Measurements from ENCODE around the gene SKOR1.

The SKOR1 gene

GRCh38 chr15:67805008-67805665, 20.2 kb upstream of the SKOR1 start:
- no peak for DNase-seq (ENCODE audit: low read depth in 1 of 2, low spot score in 1 of 2)
- Histone ChIP-seq H3K27me3 (ENCODE audit: insufficient read depth, poor library complexity, severe bottlenecking) (no peaks in the 10 kb centered on the region), H3K4me3 (replicated peaks; ENCODE audit: insufficient read depth, low read length) (no peak overlapping the region), H3K27ac (replicated peaks) (no peak overlapping the region)
- TF ChIP-seq GABPA (IDR thresholded peaks at IDR 0.05; ENCODE audit: low read depth) (no peak), REST (IDR thresholded peaks at IDR 0.05; ENCODE audit: insufficient replicate concordance, low read depth) (no peak), POLR2AphosphoS5 (IDR thresholded peaks at IDR 0.05; ENCODE audit: low read depth) (no peak), SPI1 (IDR thresholded peaks at IDR 0.05; ENCODE audit: borderline replicate concordance, low read depth) (no peak)
- TF ChIP-seq, protein P1, sequence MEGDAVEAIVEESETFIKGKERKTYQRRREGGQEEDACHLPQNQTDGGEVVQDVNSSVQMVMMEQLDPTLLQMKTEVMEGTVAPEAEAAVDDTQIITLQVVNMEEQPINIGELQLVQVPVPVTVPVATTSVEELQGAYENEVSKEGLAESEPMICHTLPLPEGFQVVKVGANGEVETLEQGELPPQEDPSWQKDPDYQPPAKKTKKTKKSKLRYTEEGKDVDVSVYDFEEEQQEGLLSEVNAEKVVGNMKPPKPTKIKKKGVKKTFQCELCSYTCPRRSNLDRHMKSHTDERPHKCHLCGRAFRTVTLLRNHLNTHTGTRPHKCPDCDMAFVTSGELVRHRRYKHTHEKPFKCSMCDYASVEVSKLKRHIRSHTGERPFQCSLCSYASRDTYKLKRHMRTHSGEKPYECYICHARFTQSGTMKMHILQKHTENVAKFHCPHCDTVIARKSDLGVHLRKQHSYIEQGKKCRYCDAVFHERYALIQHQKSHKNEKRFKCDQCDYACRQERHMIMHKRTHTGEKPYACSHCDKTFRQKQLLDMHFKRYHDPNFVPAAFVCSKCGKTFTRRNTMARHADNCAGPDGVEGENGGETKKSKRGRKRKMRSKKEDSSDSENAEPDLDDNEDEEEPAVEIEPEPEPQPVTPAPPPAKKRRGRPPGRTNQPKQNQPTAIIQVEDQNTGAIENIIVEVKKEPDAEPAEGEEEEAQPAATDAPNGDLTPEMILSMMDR (IDR thresholded peaks at IDR 0.05; ENCODE audit: insufficient read depth, low read length) = no peak

DNA sequence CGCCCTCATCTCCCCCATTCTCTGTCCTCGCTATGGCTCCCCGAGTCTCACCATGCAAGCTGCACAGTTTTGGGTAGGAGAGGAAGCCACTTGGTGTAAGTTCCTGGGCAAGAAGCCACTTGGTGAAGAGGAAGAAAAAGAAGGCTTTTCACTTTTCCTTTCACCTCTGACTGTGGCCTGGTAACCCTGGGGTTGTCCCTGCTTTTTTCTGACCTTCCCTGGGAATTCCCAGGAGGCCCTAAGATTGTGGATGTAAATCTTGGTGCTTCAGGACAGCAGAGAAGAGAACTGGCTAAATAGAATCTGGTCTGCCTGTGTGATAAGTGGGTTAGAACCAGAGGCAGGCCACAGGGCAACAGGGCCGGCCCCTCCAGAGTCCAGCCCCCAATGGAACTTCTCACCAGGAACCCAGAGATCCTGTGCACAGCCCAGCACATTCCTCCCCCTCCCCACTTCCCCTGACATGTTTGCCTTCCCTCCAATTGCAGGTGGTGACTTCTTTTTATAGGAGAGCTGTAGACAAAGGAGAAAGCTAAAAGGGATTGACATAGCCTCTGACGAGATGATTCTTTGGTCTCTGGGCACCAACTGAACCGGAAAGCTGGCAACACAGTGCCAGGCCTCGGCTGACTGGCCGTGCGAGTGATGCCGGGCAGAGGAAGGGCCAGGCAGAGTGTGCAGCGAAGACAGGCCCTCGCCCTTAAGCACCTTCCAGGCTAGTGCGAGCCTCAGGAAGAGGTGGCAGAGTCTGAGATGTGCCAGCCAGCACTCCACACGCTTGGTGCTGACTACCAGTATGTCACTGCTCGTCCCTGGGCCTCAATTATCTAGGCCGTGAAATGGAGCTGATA, 19.4 kb upstream of the SKOR1 start:
- DNase-seq (ENCODE audit: low read depth in 1 of 2, low spot score in 1 of 2) = no peak

More for the DNA sequence above, 19.4 kb upstream of the SKOR1 start:
- Histone ChIP-seq H3K27ac (replicated peaks) (no peak overlapping the region), H3K4me3 (replicated peaks; ENCODE audit: insufficient read depth, low read length) (no peak overlapping the region), H3K27me3 (ENCODE audit: insufficient read depth, poor library complexity, severe bottlenecking) (no peaks in the 10 kb centered on the region)
- TF ChIP-seq GABPA (IDR thresholded peaks at IDR 0.05; ENCODE audit: low read depth) (no peak), SPI1 (IDR thresholded peaks at IDR 0.05; ENCODE audit: borderline replicate concordance, low read depth) (no peak), POLR2AphosphoS5 (IDR thresholded peaks at IDR 0.05; ENCODE audit: low read depth) (no peak), REST (IDR thresholded peaks at IDR 0.05; ENCODE audit: insufficient replicate concordance, low read depth) (no peak)
- TF ChIP-seq, protein P1 (IDR thresholded peaks at IDR 0.05; ENCODE audit: insufficient read depth, low read length) = no peak
